ENCODE data around the gene CCDC9B. TPM values are rescaled to one million over a fixed set of nuclear protein-coding genes. Genes with fewer than 3 reads are reported as not detected.

CCDC9B gene
- total RNA-seq, 1 experiment from 2014 or later = 102 TPM

GRCh38 chr15:40352281-40352901, 11.7 kb upstream of the CCDC9B start:
- CTCF ChIA-PET = no interaction called here
- intact Hi-C loops (cut with micrococcal nuclease; ENCODE audit: unreplicated experiment) = no loop called here

GRCh38 chr15:40349163-40349562, 8.4 kb upstream of the CCDC9B start:
- CTCF ChIA-PET = no interaction called here
- H3K4me1 Mint-ChIP-seq (ENCODE audit: low read depth, unreplicated experiment) = peaks cover 11% of the 10 kb centered on the region
- BruUV-seq (replicated peaks) = no TSS peak
- H3K4me3 Mint-ChIP-seq (ENCODE audit: low read depth, unreplicated experiment) = no peak overlapping the region
- H3K9me3 Mint-ChIP-seq (ENCODE audit: low read depth, unreplicated experiment) = no peaks in the 10 kb centered on the region
- no peak for DNase-seq
- no peak for TF ChIP-seq CTCF (IDR thresholded peaks at IDR 0.05; ENCODE audit: unreplicated experiment)
- no peaks in the 10 kb centered on the region for H3K27me3 Mint-ChIP-seq (ENCODE audit: unreplicated experiment)
- no peak overlapping the region for H3K27ac Mint-ChIP-seq (ENCODE audit: unreplicated experiment)
- intact Hi-C loops (cut with micrococcal nuclease; ENCODE audit: unreplicated experiment) = no loop called here
- H3K36me3 Mint-ChIP-seq (ENCODE audit: insufficient read depth, unreplicated experiment) = no peaks in the 10 kb centered on the region

More at GRCh38 chr15:40352281-40352901, 11.7 kb upstream of the CCDC9B start:
- Mint-ChIP-seq H3K4me3 (ENCODE audit: low read depth, unreplicated experiment) (no peak overlapping the region), H3K27me3 (ENCODE audit: unreplicated experiment) (no peaks in the 10 kb centered on the region), H3K9me3 (ENCODE audit: low read depth, unreplicated experiment) (no peaks in the 10 kb centered on the region), H3K27ac (ENCODE audit: unreplicated experiment) (no peak overlapping the region), H3K36me3 (ENCODE audit: insufficient read depth, unreplicated experiment) (no peaks in the 10 kb centered on the region), H3K4me1 (ENCODE audit: low read depth, unreplicated experiment) (peaks cover 20% of the 10 kb centered on the region)
- no peak for TF ChIP-seq CTCF (IDR thresholded peaks at IDR 0.05; ENCODE audit: unreplicated experiment)
- BruUV-seq (replicated peaks) = no TSS peak
- no peak for DNase-seq

- no peaks in the 10 kb centered on the region for H3K27me3 Mint-ChIP-seq (ENCODE audit: unreplicated experiment)
- no TSS peak for BruUV-seq (replicated peaks)
- intact Hi-C loops (cut with micrococcal nuclease; ENCODE audit: unreplicated experiment) = no loop called here
- no peak overlapping the region for H3K4me3 Mint-ChIP-seq (ENCODE audit: low read depth, unreplicated experiment)
- H3K36me3 Mint-ChIP-seq (ENCODE audit: insufficient read depth, unreplicated experiment) = no peaks in the 10 kb centered on the region
- no peak for DNase-seq
- TF ChIP-seq CTCF (IDR thresholded peaks at IDR 0.05; ENCODE audit: unreplicated experiment) = no peak
- peaks cover 14% of the 10 kb centered on the region for H3K4me1 Mint-ChIP-seq (ENCODE audit: low read depth, unreplicated experiment)
- CTCF ChIA-PET = no interaction called here
- no peak overlapping the region for H3K27ac Mint-ChIP-seq (ENCODE audit: unreplicated experiment)
- no peaks in the 10 kb centered on the region for H3K9me3 Mint-ChIP-seq (ENCODE audit: low read depth, unreplicated experiment)
Observed at GRCh38 chr15:40348474-40348870, 7.7 kb upstream of the CCDC9B start.

GRCh38 chr15:40347559-40348473, 7.1 kb upstream of the CCDC9B start:
- no peak overlapping the region for H3K27ac Mint-ChIP-seq (ENCODE audit: unreplicated experiment)
- no peak for TF ChIP-seq CTCF (IDR thresholded peaks at IDR 0.05; ENCODE audit: unreplicated experiment)
- CTCF ChIA-PET = no interaction called here
- BruUV-seq (replicated peaks) = no TSS peak
- H3K36me3 Mint-ChIP-seq (ENCODE audit: insufficient read depth, unreplicated experiment) = no peaks in the 10 kb centered on the region
- no peak overlapping the region for H3K4me3 Mint-ChIP-seq (ENCODE audit: low read depth, unreplicated experiment)
- intact Hi-C loops (cut with micrococcal nuclease; ENCODE audit: unreplicated experiment) = no loop called here
- DNase-seq = no peak
- no peaks in the 10 kb centered on the region for H3K27me3 Mint-ChIP-seq (ENCODE audit: unreplicated experiment)
- no peaks in the 10 kb centered on the region for H3K9me3 Mint-ChIP-seq (ENCODE audit: low read depth, unreplicated experiment)
- peaks cover 18% of the 10 kb centered on the region for H3K4me1 Mint-ChIP-seq (ENCODE audit: low read depth, unreplicated experiment)

Measured in Calu3 (cell line).